Measurements from ENCODE around the gene SLC34A1. TPM values are rescaled to one million over a fixed set of nuclear protein-coding genes. Genes with fewer than 3 reads are reported as not detected.

The SLC34A1 gene
- total RNA-seq, 1 donor from 2014 or later: not detected

GRCh38 chr5:177386542-177386941 lies 2.3 kb downstream of the SLC34A1 start:
- no peak for DNase-seq (ENCODE audit: low read depth, low spot score)

DNA sequence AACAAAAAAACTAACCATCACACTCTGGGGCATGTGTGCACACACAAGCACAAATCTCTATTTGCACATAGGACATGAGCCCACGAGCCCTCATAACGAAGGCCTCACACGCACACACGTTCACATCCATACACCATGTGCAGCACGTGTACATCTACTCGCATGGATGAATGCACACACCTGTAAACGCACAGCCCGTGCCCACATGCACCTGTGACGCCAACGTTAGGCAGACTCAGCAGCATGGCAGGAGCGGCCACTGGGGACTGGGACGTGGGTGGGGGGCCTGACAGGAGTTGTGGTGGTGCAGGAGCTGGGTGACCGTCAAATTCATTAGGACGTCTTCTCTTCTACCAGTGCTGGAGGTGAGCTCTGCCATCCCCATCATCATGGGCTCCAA lies 3.2 kb downstream of the SLC34A1 start:
- no peak for DNase-seq (ENCODE audit: low read depth, low spot score)

- DNase-seq (ENCODE audit: low read depth, low spot score): no peak
These were observed 4.4 kb downstream of the SLC34A1 start for GRCh38 chr5:177388521-177389052.

GRCh38 chr5:177389241-177390169 lies 5.3 kb downstream of the SLC34A1 start:
- DNase-seq (ENCODE audit: low read depth, low spot score): no peak

- peak; percentile 32 for DNase-seq (ENCODE audit: low read depth, low spot score)
These were observed 6.4 kb downstream of the SLC34A1 start for GRCh38 chr5:177390363-177391300.

GRCh38 chr5:177392765-177393164 lies 8.5 kb downstream of the SLC34A1 start:
- no peak for DNase-seq (ENCODE audit: low read depth, low spot score)

- DNase-seq (ENCODE audit: low read depth, low spot score): no peak
These were observed 9.1 kb downstream of the SLC34A1 start for GRCh38 chr5:177393206-177393765.

GRCh38 chr5:177393990-177394389 lies 9.8 kb downstream of the SLC34A1 start:
- DNase-seq (ENCODE audit: low read depth, low spot score): no peak

- DNase-seq (ENCODE audit: low read depth, low spot score): no peak
These were observed 11.8 kb downstream of the SLC34A1 start for GRCh38 chr5:177396078-177396477.

DNA sequence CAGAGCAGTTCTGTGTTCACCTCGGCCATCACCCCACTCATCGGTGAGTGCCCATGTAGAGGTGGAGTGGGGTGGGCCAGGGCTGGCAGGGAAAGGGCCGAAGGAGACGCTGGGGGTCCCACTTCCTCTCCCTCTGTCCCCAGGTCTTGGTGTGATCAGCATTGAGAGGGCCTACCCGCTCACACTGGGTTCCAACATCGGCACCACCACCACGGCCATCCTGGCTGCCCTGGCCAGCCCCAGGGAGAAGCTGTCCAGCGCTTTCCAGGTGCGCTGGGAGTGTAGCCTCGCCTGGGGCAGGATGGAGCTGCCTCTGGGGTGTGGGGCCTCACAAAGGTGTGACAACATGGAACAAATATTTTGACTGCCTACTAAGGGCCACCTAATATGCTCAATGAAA lies 12.6 kb downstream of the SLC34A1 start:
- no peak for DNase-seq (ENCODE audit: low read depth, low spot score)

DNA sequence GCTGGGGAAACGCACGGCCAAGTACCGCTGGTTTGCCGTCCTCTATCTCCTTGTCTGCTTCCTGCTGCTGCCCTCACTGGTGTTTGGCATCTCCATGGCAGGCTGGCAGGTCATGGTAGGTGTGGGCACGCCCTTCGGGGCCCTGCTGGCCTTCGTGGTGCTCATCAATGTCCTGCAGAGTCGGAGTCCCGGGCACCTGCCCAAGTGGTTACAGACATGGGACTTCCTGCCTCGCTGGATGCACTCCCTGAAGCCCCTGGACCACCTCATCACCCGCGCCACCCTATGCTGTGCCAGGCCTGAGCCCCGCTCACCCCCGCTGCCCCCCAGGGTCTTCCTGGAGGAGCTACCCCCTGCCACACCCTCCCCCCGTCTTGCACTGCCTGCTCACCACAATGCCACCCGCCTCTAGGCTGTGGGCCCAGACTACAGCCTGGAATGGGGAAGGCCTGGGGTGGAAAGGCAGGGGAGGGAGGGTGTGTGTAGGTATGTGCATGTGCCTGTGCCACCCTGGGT lies 13.7 kb downstream of the SLC34A1 start:
- no peak for DNase-seq (ENCODE audit: low read depth, low spot score)

DNA sequence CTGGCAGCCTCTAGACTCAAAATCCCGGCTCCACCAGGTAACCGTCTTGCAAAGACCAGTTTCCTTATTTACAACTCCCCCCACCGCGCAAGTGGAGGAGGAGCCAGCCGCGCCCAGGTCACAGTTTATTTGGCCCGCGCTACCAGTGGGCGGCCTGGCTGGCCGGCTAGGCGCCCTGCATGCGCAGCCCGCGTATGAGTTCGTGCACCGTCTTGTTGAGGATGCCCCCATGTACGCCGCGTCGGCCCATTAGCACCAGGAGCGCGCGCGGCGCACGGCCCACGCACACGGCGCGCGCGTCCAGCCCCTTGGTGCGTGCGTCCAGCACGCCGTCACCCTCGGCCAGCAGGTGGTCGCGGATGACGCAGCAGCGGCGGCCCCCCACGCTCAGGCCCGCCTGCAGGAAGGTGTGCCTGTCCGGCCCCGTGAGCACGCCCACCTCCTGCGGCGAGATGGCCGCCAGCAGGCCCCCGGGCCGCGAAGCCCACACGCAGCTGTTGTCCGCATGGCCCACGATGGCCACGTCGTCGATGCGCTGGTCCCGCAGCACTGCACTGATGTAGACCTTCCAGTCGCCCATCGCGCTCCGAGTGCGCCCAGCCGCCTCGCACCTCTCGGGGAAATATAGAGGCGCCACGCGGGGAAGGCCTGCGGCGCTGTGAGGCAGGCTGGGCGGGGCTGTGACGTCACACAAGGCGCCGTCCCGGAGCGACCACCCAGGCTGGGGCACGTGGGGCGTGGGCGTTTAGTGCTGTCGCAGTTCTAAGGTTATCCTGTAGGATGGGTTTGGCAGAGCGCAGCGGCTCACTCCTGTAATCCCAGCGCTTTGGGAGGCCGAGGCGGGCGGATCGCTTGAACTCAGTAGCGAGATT lies 16.0 kb downstream of the SLC34A1 start, which contains the start of gene PFN3:
PFN3 (minus strand) TSS at position 665 of the 872 bp plus-strand sequence; CDS start at position 580, 85 bp downstream.
- DNase-seq (ENCODE audit: low read depth, low spot score): no peak

- no peak for DNase-seq (ENCODE audit: low read depth, low spot score)
These were observed 18.2 kb downstream of the SLC34A1 start for GRCh38 chr5:177402271-177403043.

DNA sequence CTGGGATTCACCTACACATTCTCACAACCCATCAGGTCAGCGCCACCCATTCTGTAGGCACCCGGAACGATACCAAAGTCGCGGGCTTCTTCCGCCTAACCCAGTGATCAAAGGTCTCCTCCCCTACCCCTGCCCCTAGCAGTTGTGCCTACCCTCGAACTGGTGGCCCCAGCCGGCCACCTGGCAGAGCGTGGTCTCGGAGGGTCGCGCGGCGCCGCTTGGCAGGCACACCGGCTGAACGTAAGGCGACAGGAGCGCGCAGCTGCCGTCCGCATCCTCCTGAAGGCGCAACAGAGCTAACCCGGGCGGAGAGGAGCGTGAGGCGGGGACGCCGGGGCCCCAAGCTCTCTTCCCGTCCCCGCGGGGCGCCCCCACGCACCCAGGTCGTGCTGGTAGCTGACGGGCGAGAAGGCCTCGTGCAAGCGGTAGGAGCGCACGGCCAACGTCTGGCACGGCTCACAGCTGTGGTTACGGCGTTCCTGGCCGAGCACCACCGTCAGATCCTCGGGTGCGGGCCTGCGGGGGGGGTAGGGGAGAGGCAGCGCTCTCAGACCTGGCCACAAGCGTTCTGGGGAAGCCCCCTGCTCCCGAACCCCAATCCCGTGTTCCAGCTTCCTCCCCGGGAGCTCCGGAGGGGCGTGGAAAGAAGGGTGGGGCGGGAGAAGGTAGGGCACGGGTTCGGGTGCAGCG lies 19.0 kb downstream of the SLC34A1 start:
- no peak for DNase-seq (ENCODE audit: low read depth, low spot score)

DNA sequence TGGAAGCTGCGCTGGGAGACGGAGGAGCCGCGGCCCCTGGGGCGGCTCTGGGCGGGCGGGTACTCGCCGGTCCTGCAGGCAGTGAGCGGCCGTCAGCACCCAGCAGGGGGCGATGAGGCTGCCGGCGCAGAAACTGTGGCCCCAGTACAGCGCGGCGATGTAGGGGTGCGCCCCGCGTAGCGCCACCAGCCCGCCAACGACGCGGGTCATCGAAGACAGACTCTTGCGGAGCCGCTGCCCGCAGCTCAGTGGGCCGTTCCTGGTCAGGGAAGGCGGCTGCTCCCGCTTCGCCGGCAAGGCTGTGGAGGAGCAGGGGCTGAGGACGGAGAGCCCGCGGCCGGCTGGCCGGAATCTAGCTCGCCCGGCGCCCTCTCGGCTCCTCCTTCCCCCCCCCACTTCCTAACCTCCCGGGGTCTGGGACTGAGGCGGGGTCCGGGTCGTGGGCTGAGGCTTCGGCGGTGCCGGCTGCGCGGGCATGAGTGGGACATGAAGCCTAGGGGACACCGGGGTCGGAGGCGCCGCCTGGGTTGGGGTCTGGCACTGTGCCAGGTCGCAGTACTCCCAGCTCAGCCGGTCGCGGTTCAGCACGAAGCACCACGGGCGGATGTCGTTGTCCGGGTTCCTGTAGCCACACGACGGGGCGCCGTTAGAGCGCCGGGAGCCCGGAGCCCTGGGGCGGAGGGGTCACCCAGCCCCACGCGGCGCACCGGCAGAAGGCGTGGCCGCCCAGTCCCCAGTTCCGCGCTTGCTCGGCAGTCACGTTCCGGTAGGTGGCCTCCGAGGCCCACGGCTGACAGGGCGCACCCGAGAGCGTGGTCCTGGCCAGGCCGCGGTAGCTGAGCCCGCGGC lies 19.8 kb downstream of the SLC34A1 start:
- peak; percentile 45 for DNase-seq (ENCODE audit: low read depth, low spot score)

DNA sequence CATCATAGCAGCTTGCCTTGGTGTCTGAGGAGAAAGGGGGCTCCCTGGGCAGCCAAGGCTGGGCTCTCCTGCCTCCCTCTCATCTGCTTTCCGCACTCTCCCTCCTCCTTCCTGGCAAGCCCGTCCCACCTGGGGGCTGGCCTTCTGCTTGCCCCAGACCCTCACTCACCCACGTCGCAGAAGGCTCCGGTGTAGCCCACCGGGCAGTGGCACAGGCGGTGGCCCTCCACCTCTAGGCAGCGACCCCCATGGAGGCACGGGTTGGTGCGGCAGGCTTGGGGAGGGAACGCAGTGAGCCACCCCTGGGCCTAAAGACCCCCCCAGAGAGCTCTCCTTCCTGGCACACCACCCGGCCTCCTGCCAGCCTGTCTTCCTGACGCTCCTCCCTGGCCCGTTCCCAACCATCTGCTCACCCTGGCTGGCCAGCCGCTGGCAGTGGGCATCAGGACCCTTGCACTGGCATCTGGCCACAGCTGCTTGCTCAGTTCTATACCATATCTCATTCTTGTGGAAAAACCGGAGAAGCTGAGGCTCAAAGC lies 20.5 kb downstream of the SLC34A1 start:
- no peak for DNase-seq (ENCODE audit: low read depth, low spot score)

DNA sequence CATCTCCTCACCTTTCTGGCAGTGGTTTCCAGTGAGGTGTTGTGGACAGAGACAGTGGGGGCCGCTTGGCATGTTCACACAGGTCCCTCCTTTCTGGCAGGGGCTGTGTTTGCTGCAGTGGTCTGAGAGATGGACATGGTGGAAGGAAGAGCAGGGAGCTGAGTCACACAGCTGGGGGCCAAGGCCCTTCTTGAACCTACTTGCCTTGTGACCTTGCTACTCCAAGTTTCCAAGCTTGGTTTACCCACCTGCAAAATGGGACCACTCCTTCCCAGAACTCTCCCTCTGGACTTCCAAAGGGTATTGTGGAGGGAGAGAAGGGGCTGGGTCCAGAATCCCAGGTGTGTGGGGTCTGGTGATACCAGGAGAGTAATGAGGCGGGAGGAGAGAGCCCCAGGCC lies 21.1 kb downstream of the SLC34A1 start:
- no peak for DNase-seq (ENCODE audit: low read depth, low spot score)

DNA sequence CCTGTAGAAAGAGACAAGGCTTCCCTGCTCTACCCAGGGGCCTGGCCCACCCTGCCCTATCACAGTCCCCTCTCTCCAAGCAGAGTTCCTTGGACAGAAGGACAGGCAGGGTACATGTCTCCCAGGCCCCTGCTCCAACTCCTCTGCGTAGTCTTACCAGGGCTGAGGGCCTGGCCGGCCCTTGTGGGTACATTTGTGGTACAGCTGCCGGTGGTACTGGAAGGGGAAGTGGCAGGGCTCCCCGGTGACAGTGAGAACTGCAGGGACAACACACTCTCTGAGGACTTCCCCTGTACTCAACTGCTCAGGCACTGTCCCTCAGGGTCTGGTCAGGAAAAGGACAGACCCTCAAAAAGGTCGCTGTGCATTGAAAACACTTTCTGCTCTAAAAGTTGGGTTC lies 21.6 kb downstream of the SLC34A1 start:
- no peak for DNase-seq (ENCODE audit: low read depth, low spot score)

All from pulmonary artery endothelial cell (primary cell).